KBM-7 (cell line): Measurements from ENCODE around the gene CLTB.

Experiments used
- DNase-seq: peaks from one replicate; pipeline ENCODE4 v3.0.0-alpha.2; 2015
- in situ Hi-C: fragments of 300-500 bp; cut with MboI; formaldehyde crosslinking; loops from 2 replicates; pipeline ENCODE4 v1.14.3; 2020; ENCODE audit warnings: low sequenced_read_pairs, low pct_unique_long_range_greater_than_20kb, mixed read lengths

CLTB gene

GRCh38 chr5:176387384-176387925 lies 28.9 kb downstream of the CLTB start:
- no peak for DNase-seq
- in situ Hi-C loops, result no loop called here

- in situ Hi-C loops, result no loop called here
- no peak for DNase-seq
Observed at GRCh38 chr5:176386491-176386890, 29.8 kb downstream of the CLTB start.

GRCh38 chr5:176384991-176385390 lies 31.3 kb downstream of the CLTB start:
- DNase-seq, result no peak
- in situ Hi-C loops, result no loop called here

GRCh38 chr5:176384366-176384930 lies 31.9 kb downstream of the CLTB start:
- no peak for DNase-seq
- in situ Hi-C loops, result no loop called here

GRCh38 chr5:176383961-176384360 lies 32.4 kb downstream of the CLTB start:
- no peak for DNase-seq
- in situ Hi-C loops, result no loop called here

GRCh38 chr5:176383248-176383905 lies 33.0 kb downstream of the CLTB start:
- in situ Hi-C loops, result no loop called here

GRCh38 chr5:176382721-176383120 lies 33.6 kb downstream of the CLTB start:
- in situ Hi-C loops, result no loop called here
- DNase-seq, result no peak

More at GRCh38 chr5:176383248-176383905, 33.0 kb downstream of the CLTB start:
- DNase-seq, result no peak

- DNase-seq, result no peak
- in situ Hi-C loops, result no loop called here
Observed at GRCh38 chr5:176381979-176382378, 34.4 kb downstream of the CLTB start.

- no peak for DNase-seq
- in situ Hi-C loops, result no loop called here
Observed at GRCh38 chr5:176381423-176381822, 34.9 kb downstream of the CLTB start.

- DNase-seq, result peak; percentile 55
- in situ Hi-C loops, result no loop called here
Observed at GRCh38 chr5:176379881-176380280, 36.5 kb downstream of the CLTB start.

GRCh38 chr5:176373100-176373818 lies 43.1 kb downstream of the CLTB start:
- peak; percentile 28 for DNase-seq
- in situ Hi-C loops, result no loop called here

GRCh38 chr5:176371621-176372539 lies 44.5 kb downstream of the CLTB start:
- no peak for DNase-seq
- in situ Hi-C loops, result no loop called here

GRCh38 chr5:176369934-176370711 lies 46.2 kb downstream of the CLTB start:
- in situ Hi-C loops, result no loop called here
- no peak for DNase-seq

GRCh38 chr5:176368726-176369125 lies 47.6 kb downstream of the CLTB start:
- in situ Hi-C loops, result no loop called here
- no peak for DNase-seq

- in situ Hi-C loops, result no loop called here
- no peak for DNase-seq
Observed at GRCh38 chr5:176366232-176366894, 50.0 kb downstream of the CLTB start.

- in situ Hi-C loops, result no loop called here
- no peak for DNase-seq
Observed at GRCh38 chr5:176365351-176366231, 50.7 kb downstream of the CLTB start, which contains the start of gene ARL10. TSS of gene ARL10 (plus strand) at chr5:176365487. CDS start at chr5:176365564, 77 bp downstream.

GRCh38 chr5:176364765-176365350 lies 51.5 kb downstream of the CLTB start:
- no peak for DNase-seq
- in situ Hi-C loops, result no loop called here
